Measurements from ENCODE around the gene TMEFF1. TPM values are rescaled to one million over a fixed set of nuclear protein-coding genes. Genes with fewer than 3 reads are reported as not detected.
"Not testable (repeated sequence)": the region's sequence is repeated elsewhere in the genome, so short reads cannot be mapped to it uniquely, and the experiment has no call there.

Gene TMEFF1
- total RNA-seq, 1 experiment from 2014 or later, result 8.6 TPM

GRCh38 chr9:100489836-100490235, 16.9 kb downstream of the TMEFF1 start:
- DNase-seq (ENCODE audit: low spot score), result no peak

- DNase-seq (ENCODE audit: low spot score), result peak; percentile 63
These were observed 20.0 kb downstream of the TMEFF1 start for GRCh38 chr9:100492952-100493351.

- DNase-seq (ENCODE audit: low spot score), result peak; percentile 13
These were observed 25.6 kb downstream of the TMEFF1 start for GRCh38 chr9:100498592-100498991.

- DNase-seq (ENCODE audit: low spot score), result no peak
These were observed 26.5 kb downstream of the TMEFF1 start for GRCh38 chr9:100499460-100499859.

GRCh38 chr9:100499866-100500265, 26.9 kb downstream of the TMEFF1 start:
- no peak for DNase-seq (ENCODE audit: low spot score)

- DNase-seq (ENCODE audit: low spot score), result peak; percentile 81
These were observed 32.7 kb downstream of the TMEFF1 start for GRCh38 chr9:100505564-100506159.

- not testable (repeated sequence) for DNase-seq (ENCODE audit: low spot score)
These were observed 34.4 kb downstream of the TMEFF1 start for GRCh38 chr9:100507350-100507749.

- no peak for DNase-seq (ENCODE audit: low spot score)
These were observed 38.3 kb downstream of the TMEFF1 start for GRCh38 chr9:100511205-100511604.

GRCh38 chr9:100515578-100516494, 42.9 kb downstream of the TMEFF1 start:
- peak; percentile 51 for DNase-seq (ENCODE audit: low spot score)

- no peak for DNase-seq (ENCODE audit: low spot score)
These were observed 48.3 kb downstream of the TMEFF1 start for GRCh38 chr9:100521282-100521681.

- peak; percentile 49 for DNase-seq (ENCODE audit: low spot score)
These were observed 52.6 kb downstream of the TMEFF1 start for GRCh38 chr9:100525563-100525962.

GRCh38 chr9:100527180-100527794, 54.3 kb downstream of the TMEFF1 start:
- not testable (repeated sequence) for DNase-seq (ENCODE audit: low spot score)

- no peak for DNase-seq (ENCODE audit: low spot score)
These were observed 61.5 kb downstream of the TMEFF1 start for GRCh38 chr9:100534401-100534800.

GRCh38 chr9:100540327-100540726, 67.4 kb downstream of the TMEFF1 start:
- no peak for DNase-seq (ENCODE audit: low spot score)

GRCh38 chr9:100549048-100549447, 76.1 kb downstream of the TMEFF1 start:
- DNase-seq (ENCODE audit: low spot score), result no peak

- no peak for DNase-seq (ENCODE audit: low spot score)
These were observed 82.0 kb downstream of the TMEFF1 start for GRCh38 chr9:100554935-100555401.

GRCh38 chr9:100555471-100555870, 82.5 kb downstream of the TMEFF1 start:
- DNase-seq (ENCODE audit: low spot score), result no peak

GRCh38 chr9:100557053-100557452, 84.1 kb downstream of the TMEFF1 start:
- DNase-seq (ENCODE audit: low spot score), result no peak

GRCh38 chr9:100561256-100561655, 88.3 kb downstream of the TMEFF1 start:
- no peak for DNase-seq (ENCODE audit: low spot score)

- no peak for DNase-seq (ENCODE audit: low spot score)
These were observed 94.9 kb downstream of the TMEFF1 start for GRCh38 chr9:100567856-100568255.

GRCh38 chr9:100573655-100574260, 100.8 kb downstream of the TMEFF1 start:
- no peak for DNase-seq (ENCODE audit: low spot score)

- no peak for DNase-seq (ENCODE audit: low spot score)
These were observed 102.1 kb downstream of the TMEFF1 start for GRCh38 chr9:100575006-100575405.

Measured in A172 (cell line).